HEK293 (cell line): ENCODE data around the gene CENATAC.
"Not testable (repeated sequence)": the region's sequence is repeated elsewhere in the genome, so short reads cannot be mapped to it uniquely, and the experiment has no call there.

Experiments used
- CTCF ChIA-PET: fragments of 350-600 bp; formaldehyde crosslinking; extraction: SDS; loops from one replicate; lab custom pipeline; 2021; ENCODE audit warnings: antibody characterized with exemption; lab: Yijun Ruan, JAX
- POLR2A ChIA-PET: fragments of 300-600 bp; formaldehyde crosslinking; extraction: SDS; loops from one replicate; lab custom pipeline; 2020; ENCODE audit warnings: antibody characterized with exemption, inconsistent platforms; lab: Yijun Ruan, JAX
- H3K27ac ChIP-seq: fragments of 200-500 bp; sonication (Bioruptor generic); 2 replicates; pipeline ENCODE4 v1.5.1; 2014; ENCODE audit warnings: low read depth, low read length, control low read depth, inconsistent platforms; ENCODE audit errors: extremely low read depth
- H3K36me3 ChIP-seq, 2 experiments: fragments of 200-500 bp in 1 of 2; sonication (Bioruptor generic) in 1 of 2; 1 replicate in 1 of 2; 2 replicates in 1 of 2; pipeline ENCODE4 v1.5.1; 2014 to 2017; ENCODE audit warnings: inconsistent platforms in 2 of 2, low read length in 2 of 2; ENCODE audit not compliant: control insufficient read depth in 2 of 2, insufficient read depth in 1 of 2
- H3K4me1 ChIP-seq: fragments of 200-500 bp; sonication (Bioruptor generic); 2 replicates; pipeline ENCODE4 v1.5.1; 2014; ENCODE audit warnings: mild to moderate bottlenecking, low read length, inconsistent platforms; ENCODE audit not compliant: control insufficient read depth, insufficient read depth
- H3K4me3 ChIP-seq: 2 replicates; pipeline ENCODE4 v1.5.1; 2011; ENCODE audit warnings: low read depth, mild to moderate bottlenecking, control low read depth, low read length, moderate library complexity
- H3K9me3 ChIP-seq: fragments of 200-500 bp; sonication (Bioruptor generic); 2 replicates; pipeline ENCODE4 v1.5.1; 2014; ENCODE audit warnings: low read depth, low read length, inconsistent platforms; ENCODE audit not compliant: control insufficient read depth, insufficient read depth
- EGR2 ChIP-seq: fragments of 450-650 bp; formaldehyde crosslinking; IDR thresholded peaks from 2 replicates; pipeline ENCODE4 v1.5.1; 2016; ENCODE audit warnings: low read depth, missing biosample characterization, missing genetic modification characterization
- GLIS2 ChIP-seq: fragments of 450-650 bp; formaldehyde crosslinking; IDR thresholded peaks from 2 replicates; pipeline ENCODE4 v1.5.1; 2016; ENCODE audit warnings: missing biosample characterization, missing genetic modification characterization
- SETDB1 ChIP-seq: IDR thresholded peaks from one replicate; pipeline ENCODE4 v1.6.1; 2017; ENCODE audit warnings: mild to moderate bottlenecking, low read length, moderate library complexity, mixed read lengths; ENCODE audit not compliant: insufficient read length
- SP3 ChIP-seq: fragments of 450-650 bp; formaldehyde crosslinking; IDR thresholded peaks from 2 replicates; pipeline ENCODE4 v1.5.1; 2016; ENCODE audit warnings: missing biosample characterization, missing genetic modification characterization
- ZIC2 ChIP-seq: fragments of 450-650 bp; formaldehyde crosslinking; IDR thresholded peaks from 2 replicates; pipeline ENCODE4 v1.5.1; 2016; ENCODE audit warnings: missing biosample characterization, missing genetic modification characterization
- ZNF112 ChIP-seq: fragments of 450-650 bp; formaldehyde crosslinking; IDR thresholded peaks from 2 replicates; pipeline ENCODE4 v1.5.0; 2017; ENCODE audit warnings: missing biosample characterization, missing genetic modification characterization
- ZNF121 ChIP-seq: fragments of 450-650 bp; formaldehyde crosslinking; IDR thresholded peaks from 2 replicates; pipeline ENCODE4 v1.5.1; 2016; ENCODE audit warnings: missing biosample characterization, missing genetic modification characterization
- ZNF239 ChIP-seq: fragments of 450-650 bp; formaldehyde crosslinking; IDR thresholded peaks from 2 replicates; pipeline ENCODE4 v1.5.1; 2016; ENCODE audit warnings: missing biosample characterization, missing genetic modification characterization
- ZNF37A ChIP-seq: fragments of 450-650 bp; IDR thresholded peaks from 2 replicates; pipeline ENCODE4 v1.5.1; 2018; ENCODE audit warnings: missing biosample characterization, missing genetic modification characterization
- ZNF555 ChIP-seq: fragments of 450-650 bp; formaldehyde crosslinking; conservative IDR thresholded peaks from 2 replicates; pipeline ENCODE4 v1.5.1; 2017; ENCODE audit warnings: missing biosample characterization, mild to moderate bottlenecking, missing genetic modification characterization, inconsistent platforms
- ZNF558 ChIP-seq: fragments of 450-650 bp; formaldehyde crosslinking; IDR thresholded peaks from 2 replicates; pipeline ENCODE4 v1.5.1; 2016; ENCODE audit warnings: missing biosample characterization, missing genetic modification characterization
- ZNF596 ChIP-seq: fragments of 450-650 bp; IDR thresholded peaks from 2 replicates; pipeline ENCODE4 v1.5.0; 2018; ENCODE audit warnings: missing biosample characterization, mild to moderate bottlenecking, missing genetic modification characterization, moderate library complexity
- ZNF701 ChIP-seq: fragments of 450-650 bp; formaldehyde crosslinking; IDR thresholded peaks from 2 replicates; pipeline ENCODE4 v1.5.1; 2016; ENCODE audit warnings: missing biosample characterization, missing genetic modification characterization
- TF ChIP-seq, protein P1 (sequence below): fragments of 450-650 bp; formaldehyde crosslinking; IDR thresholded peaks from 2 replicates; pipeline ENCODE4 v1.5.1; 2016; ENCODE audit warnings: missing biosample characterization, missing genetic modification characterization
- TF ChIP-seq, protein P2 (sequence below): fragments of 450-650 bp; formaldehyde crosslinking; IDR thresholded peaks from 2 replicates; pipeline ENCODE4 v1.5.1; 2016; ENCODE audit warnings: missing biosample characterization, missing genetic modification characterization
- TF ChIP-seq, protein P3 (sequence below): fragments of 450-650 bp; formaldehyde crosslinking; IDR thresholded peaks from 2 replicates; pipeline ENCODE4; 2016; ENCODE audit warnings: missing biosample characterization, missing genetic modification characterization
- TF ChIP-seq, protein P4 (sequence below): fragments of 450-650 bp; formaldehyde crosslinking; IDR thresholded peaks from 2 replicates; pipeline ENCODE4 v1.5.1; 2016; ENCODE audit warnings: missing biosample characterization, missing genetic modification characterization, low read depth
- TF ChIP-seq, protein P5 (sequence below): IDR thresholded peaks from 2 replicates; pipeline ENCODE4 v1.6.1; 2011; ENCODE audit warnings: mild to moderate bottlenecking, low read depth, low read length, borderline replicate concordance

CENATAC gene

DNA sequence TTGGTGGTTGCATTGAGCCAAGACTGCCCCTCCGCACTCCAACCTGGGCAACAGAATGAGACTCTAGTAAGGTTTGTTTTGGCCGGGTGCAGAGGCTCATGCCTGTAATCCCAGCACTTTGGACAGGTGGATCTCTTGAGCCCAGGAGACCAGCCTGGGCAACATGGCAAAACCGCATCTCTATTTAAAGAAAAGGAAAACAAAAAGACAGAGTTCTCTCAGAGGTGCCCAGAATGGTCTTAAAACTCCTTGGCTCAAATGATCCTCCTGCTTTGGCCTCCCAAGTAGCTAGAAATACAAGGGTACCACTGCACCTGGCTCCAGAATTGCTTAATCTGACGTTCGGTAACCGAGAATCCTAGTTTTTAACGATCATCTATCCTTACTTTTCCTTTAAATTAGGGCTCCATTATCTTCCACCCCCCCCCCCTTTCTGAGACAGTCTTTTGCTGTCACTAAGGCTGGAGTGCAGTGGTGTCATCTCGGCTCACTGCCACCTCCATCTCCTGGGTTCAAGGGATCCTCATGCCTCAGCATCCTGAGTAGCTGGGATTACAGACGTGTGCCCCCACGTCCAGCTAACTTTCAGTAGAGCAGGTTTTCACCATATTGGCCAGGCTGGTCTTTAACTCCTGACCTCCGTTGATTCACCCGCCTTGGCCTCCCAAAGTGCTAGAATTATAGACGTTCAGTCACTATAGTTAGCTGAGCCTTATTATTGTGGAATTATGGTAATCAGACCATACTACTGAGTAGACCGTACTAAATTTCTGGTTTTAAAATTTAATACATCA lies 18.5 kb downstream of the CENATAC start:
- no peak overlapping the region for H3K27ac ChIP-seq
- no peak for TF ChIP-seq GLIS2 (tag by site-specific recombination)
- TF ChIP-seq ZNF555 (tag by site-specific recombination): no peak
- TF ChIP-seq, protein P1, sequence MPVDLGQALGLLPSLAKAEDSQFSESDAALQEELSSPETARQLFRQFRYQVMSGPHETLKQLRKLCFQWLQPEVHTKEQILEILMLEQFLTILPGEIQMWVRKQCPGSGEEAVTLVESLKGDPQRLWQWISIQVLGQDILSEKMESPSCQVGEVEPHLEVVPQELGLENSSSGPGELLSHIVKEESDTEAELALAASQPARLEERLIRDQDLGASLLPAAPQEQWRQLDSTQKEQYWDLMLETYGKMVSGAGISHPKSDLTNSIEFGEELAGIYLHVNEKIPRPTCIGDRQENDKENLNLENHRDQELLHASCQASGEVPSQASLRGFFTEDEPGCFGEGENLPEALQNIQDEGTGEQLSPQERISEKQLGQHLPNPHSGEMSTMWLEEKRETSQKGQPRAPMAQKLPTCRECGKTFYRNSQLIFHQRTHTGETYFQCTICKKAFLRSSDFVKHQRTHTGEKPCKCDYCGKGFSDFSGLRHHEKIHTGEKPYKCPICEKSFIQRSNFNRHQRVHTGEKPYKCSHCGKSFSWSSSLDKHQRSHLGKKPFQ (tag by site-specific recombination): no peak
- no peak for TF ChIP-seq SP3 (tag by site-specific recombination)
- no peak for TF ChIP-seq ZNF558 (tag by site-specific recombination)
- TF ChIP-seq, protein P2, sequence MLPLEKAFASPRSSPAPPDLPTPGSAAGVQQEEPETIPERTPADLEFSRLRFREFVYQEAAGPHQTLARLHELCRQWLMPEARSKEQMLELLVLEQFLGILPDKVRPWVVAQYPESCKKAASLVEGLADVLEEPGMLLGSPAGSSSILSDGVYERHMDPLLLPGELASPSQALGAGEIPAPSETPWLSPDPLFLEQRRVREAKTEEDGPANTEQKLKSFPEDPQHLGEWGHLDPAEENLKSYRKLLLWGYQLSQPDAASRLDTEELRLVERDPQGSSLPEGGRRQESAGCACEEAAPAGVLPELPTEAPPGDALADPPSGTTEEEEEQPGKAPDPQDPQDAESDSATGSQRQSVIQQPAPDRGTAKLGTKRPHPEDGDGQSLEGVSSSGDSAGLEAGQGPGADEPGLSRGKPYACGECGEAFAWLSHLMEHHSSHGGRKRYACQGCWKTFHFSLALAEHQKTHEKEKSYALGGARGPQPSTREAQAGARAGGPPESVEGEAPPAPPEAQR (tag by site-specific recombination): no peak
- TF ChIP-seq ZNF112 (tag by site-specific recombination): no peak
- TF ChIP-seq, protein P3, sequence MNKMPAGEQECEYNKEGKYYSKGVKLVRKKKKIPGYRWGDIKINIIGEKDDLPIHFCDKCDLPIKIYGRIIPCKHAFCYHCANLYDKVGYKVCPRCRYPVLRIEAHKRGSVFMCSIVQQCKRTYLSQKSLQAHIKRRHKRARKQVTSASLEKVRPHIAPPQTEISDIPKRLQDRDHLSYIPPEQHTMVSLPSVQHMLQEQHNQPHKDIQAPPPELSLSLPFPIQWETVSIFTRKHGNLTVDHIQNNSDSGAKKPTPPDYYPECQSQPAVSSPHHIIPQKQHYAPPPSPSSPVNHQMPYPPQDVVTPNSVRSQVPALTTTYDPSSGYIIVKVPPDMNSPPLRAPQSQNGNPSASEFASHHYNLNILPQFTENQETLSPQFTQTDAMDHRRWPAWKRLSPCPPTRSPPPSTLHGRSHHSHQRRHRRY: no peak
- TF ChIP-seq SETDB1: no peak
- TF ChIP-seq, all 188 proteins: peak for 0
- ChIA-PET CTCF (interaction anchor here (0.6 to 1.8 kb wide), 5 partner anchors 14 to 123 kb away, joined by 3 to 6 read pairs (median 4); partner anchors contain the start of gene SLC37A4), POLR2A (interaction anchor here (0.7 to 2.9 kb wide), 10 partner anchors 9 to 327 kb away, joined by 3 to 15 read pairs (median 4); partner anchors contain the start of genes CENATAC and DPAGT1)
- Histone ChIP-seq H3K4me1 (no peaks in the 10 kb centered on the region), H3K36me3 (peaks cover 12 to 66% of the 10 kb centered on the region in 2 experiments; a peak in 2 of 3 replicates), H3K4me3 (peak overlapping the region; percentile 10), H3K9me3 (no peaks in the 10 kb centered on the region)

DNA sequence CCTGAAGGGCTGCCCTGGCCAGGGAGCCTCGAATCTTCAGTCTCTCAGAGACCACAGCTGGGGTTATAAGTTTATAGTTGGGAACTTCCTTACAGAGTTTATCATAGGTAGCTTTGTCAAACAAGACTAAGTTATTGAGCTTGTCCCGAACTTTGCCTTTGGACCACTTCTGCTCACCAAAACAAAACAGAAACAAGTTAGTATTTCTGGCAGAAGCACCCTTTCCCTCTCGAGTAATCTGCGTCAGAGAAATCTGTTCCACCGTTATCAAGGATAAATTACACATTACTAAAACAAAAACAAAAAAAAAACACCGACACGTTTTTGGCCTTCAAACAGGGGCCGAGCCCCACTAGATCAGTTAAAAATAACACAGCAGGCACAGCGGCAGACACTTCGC lies 19.4 kb downstream of the CENATAC start:
- H3K4me1 ChIP-seq, H3K9me3 ChIP-seq: not testable (repeated sequence)
- H3K36me3 ChIP-seq: peaks cover 12 to 66% of the 10 kb centered on the region in 2 experiments; a peak in 2 of 3 replicates
- CTCF ChIA-PET: interaction anchor here (0.7 kb wide), 1 partner anchor 149 kb away, joined by 4 read pairs; no protein-coding TSS in a partner anchor
- POLR2A ChIA-PET: interaction anchor here (0.7 to 2.9 kb wide), 6 partner anchors 10 to 225 kb away, joined by 3 to 10 read pairs (median 6); partner anchors contain the start of genes CENATAC and DPAGT1
- H3K27ac ChIP-seq: peak overlapping the region; percentile 79; the same call in 1 of the 2 replicates
- peak overlapping the region; percentile 63 for H3K4me3 ChIP-seq

DNA sequence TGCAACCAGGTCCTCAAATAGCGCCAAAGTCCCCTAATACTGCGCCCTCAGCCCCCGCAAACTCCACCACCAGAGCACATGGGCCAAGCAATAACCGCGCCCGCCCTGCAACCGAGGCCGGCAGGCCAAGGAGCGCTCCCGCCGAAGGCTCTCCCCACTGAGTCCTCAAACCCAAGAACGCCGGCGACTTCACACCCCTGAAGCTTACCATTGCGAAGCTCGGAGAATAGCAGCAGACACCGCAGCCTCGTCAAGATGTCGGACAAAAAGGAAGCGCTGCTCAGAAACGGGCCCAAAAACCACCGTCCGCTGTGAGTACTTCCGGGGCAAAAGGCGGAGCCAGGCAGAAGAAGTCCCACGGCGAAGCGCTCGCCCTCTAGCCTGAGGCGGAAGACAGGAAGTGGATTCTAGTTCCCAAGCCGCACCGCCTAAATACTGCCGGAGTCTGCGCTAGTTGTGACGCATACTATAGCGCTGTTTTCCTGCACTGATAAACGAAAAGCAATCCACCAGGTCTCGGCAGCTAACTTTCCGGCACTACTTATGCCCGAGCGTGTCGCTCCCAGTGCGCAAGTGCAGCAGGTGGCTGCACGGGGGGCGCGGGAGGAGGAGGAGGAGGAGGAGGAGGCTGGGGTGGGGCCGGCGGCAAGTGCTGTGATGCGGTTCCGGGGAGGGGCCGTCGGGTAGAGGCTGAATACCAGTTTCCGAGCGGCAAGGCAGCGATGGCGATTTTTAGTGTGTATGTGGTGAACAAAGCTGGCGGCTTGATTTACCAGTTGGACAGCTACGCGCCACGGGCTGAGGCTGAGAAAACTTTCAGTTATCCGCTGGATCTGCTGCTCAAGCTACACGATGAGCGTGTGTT lies 20.4 kb downstream of the CENATAC start, which contains the start of the genes RPS25 and TRAPPC4:
Gene RPS25 (minus strand): TSS at position 270 of the 865 bp plus-strand sequence. CDS start 59 bp downstream, at position 211.
Gene TRAPPC4 (plus strand): TSS at position 693 of the 865 bp plus-strand sequence. CDS start 30 bp downstream, at position 723.
- H3K4me3 ChIP-seq: peak within 1 kb of the TSS; percentile 63
- H3K4me1 ChIP-seq: no peaks in the 10 kb centered on the region
- H3K9me3 ChIP-seq: no peaks in the 10 kb centered on the region
- CTCF ChIA-PET: interaction anchor here (0.6 to 1.7 kb wide), 8 partner anchors 9 to 305 kb away, joined by 3 to 8 read pairs (median 4); partner anchors contain the start of genes CENATAC, DPAGT1 and SLC37A4
- peak within 1 kb of the TSS; percentile 79 for H3K27ac ChIP-seq
- POLR2A ChIA-PET: interaction anchor here (0.6 to 2.9 kb wide), 11 partner anchors 10 to 226 kb away, joined by 3 to 13 read pairs (median 5); partner anchors contain the start of genes CENATAC, DPAGT1, HMBS and HYOU1
- H3K36me3 ChIP-seq: peaks cover 12 to 67% of the 10 kb centered on the region in 2 experiments; a peak in 2 of 3 replicates
- TF ChIP-seq, protein P4, sequence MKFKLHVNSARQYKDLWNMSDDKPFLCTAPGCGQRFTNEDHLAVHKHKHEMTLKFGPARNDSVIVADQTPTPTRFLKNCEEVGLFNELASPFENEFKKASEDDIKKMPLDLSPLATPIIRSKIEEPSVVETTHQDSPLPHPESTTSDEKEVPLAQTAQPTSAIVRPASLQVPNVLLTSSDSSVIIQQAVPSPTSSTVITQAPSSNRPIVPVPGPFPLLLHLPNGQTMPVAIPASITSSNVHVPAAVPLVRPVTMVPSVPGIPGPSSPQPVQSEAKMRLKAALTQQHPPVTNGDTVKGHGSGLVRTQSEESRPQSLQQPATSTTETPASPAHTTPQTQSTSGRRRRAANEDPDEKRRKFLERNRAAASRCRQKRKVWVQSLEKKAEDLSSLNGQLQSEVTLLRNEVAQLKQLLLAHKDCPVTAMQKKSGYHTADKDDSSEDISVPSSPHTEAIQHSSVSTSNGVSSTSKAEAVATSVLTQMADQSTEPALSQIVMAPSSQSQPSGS: no peak
- peak; percentile 44; the same call in 1 of the 2 replicates for TF ChIP-seq ZIC2 (tag by site-specific recombination)
- peak; percentile 48; the same call in 1 of the 2 replicates for TF ChIP-seq EGR2 (tag by site-specific recombination)
- TF ChIP-seq ZNF239 (tag by site-specific recombination): no peak
- no peak for TF ChIP-seq ZNF701 (tag by site-specific recombination)
- TF ChIP-seq ZNF121 (tag by site-specific recombination): peak; percentile 47; the same call in 1 of the 2 replicates
- TF ChIP-seq, protein P5, sequence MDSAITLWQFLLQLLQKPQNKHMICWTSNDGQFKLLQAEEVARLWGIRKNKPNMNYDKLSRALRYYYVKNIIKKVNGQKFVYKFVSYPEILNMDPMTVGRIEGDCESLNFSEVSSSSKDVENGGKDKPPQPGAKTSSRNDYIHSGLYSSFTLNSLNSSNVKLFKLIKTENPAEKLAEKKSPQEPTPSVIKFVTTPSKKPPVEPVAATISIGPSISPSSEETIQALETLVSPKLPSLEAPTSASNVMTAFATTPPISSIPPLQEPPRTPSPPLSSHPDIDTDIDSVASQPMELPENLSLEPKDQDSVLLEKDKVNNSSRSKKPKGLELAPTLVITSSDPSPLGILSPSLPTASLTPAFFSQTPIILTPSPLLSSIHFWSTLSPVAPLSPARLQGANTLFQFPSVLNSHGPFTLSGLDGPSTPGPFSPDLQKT: no peak
- peak; percentile 56 for TF ChIP-seq GLIS2 (tag by site-specific recombination)
- no peak for TF ChIP-seq ZNF596 (tag by site-specific recombination)
- no peak for TF ChIP-seq ZNF37A (tag by site-specific recombination)
